Measurements from ENCODE around the gene ITIH1.

DNA sequence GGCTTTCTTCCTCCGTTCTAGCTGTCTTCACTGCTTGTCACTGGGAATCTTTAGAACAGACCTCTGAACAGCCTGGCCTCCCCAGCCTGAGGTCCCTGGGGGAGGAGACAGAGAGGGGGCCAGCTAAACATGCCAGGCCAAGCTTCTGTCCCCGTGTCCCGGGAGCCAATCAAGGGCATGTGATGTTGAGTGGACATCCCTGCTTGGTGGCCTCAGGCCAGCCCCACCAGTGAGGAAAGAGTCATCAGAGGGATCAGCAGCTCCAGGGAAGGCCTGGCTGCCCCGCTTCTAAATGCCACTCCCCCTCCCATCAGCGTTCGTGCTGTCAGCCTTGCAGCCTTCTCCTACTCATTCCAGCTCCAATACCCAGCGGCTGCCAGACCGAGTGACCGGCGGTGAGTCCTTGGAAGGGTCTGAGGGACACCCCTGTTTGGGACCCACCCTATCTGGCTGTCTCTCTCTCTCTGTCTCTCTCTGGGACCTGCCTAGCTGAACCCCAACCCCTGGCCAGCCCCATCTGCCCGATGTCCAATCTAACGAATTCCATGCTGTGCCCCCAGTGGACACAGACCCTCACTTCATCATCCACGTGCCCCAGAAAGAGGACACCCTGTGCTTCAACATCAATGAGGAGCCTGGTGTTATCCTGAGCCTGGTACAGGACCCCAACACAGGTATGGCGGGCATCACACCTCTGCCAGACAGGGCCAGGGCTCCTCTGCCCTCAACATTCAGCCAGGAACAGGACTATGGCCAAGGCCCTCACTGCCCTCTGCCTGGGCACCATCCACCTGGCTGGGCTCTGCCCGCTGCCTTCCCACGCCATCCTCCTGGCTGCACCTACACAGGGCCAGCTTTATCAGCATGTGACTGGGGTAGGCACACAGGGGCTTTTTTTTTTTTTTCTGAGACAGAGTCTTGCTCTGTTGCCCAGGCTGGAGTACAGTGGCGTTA, 10.6 kb downstream of the ITIH1 start:
- TF ChIP-seq EZH2phosphoT487 (IDR thresholded peaks at IDR 0.05; ENCODE audit: low read depth): no peak
- TF ChIP-seq, protein P1, sequence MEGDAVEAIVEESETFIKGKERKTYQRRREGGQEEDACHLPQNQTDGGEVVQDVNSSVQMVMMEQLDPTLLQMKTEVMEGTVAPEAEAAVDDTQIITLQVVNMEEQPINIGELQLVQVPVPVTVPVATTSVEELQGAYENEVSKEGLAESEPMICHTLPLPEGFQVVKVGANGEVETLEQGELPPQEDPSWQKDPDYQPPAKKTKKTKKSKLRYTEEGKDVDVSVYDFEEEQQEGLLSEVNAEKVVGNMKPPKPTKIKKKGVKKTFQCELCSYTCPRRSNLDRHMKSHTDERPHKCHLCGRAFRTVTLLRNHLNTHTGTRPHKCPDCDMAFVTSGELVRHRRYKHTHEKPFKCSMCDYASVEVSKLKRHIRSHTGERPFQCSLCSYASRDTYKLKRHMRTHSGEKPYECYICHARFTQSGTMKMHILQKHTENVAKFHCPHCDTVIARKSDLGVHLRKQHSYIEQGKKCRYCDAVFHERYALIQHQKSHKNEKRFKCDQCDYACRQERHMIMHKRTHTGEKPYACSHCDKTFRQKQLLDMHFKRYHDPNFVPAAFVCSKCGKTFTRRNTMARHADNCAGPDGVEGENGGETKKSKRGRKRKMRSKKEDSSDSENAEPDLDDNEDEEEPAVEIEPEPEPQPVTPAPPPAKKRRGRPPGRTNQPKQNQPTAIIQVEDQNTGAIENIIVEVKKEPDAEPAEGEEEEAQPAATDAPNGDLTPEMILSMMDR (IDR thresholded peaks at IDR 0.05; ENCODE audit: low read depth, low read length): no peak
